ENCODE measurements around the gene ZACN.
"Not testable (repeated sequence)": the region's sequence is repeated elsewhere in the genome, so short reads cannot be mapped to it uniquely, and the experiment has no call there.

The ZACN gene

GRCh38 chr17:76056882-76057281 lies 22.1 kb upstream of the ZACN start:
- DNase-seq = no peak

- not testable (repeated sequence) for DNase-seq
Measured at GRCh38 chr17:76058264-76058663, 20.7 kb upstream of the ZACN start.

GRCh38 chr17:76063875-76064546 lies 15.0 kb upstream of the ZACN start:
- DNase-seq = no peak

GRCh38 chr17:76065775-76066174 lies 13.2 kb upstream of the ZACN start:
- no peak for DNase-seq

- DNase-seq = no peak
Measured at GRCh38 chr17:76071531-76072147, 7.3 kb upstream of the ZACN start.

- peak; percentile 88 for DNase-seq
Measured at GRCh38 chr17:76072148-76072858, 6.7 kb upstream of the ZACN start, which contains the start of gene SRP68. Gene SRP68 (minus strand): TSS chr17:76072517. CDS start chr17:76072491, 26 bp downstream.

GRCh38 chr17:76074390-76075363 lies 4.3 kb upstream of the ZACN start, which contains the start of gene GALR2:
Gene GALR2 (plus strand): TSS chr17:76074781. CDS start chr17:76074884, 103 bp downstream.
- DNase-seq = no peak

GRCh38 chr17:76075364-76076145 lies 3.4 kb upstream of the ZACN start:
- no peak for DNase-seq

- DNase-seq = no peak
Measured at GRCh38 chr17:76076146-76076764, 2.7 kb upstream of the ZACN start.

- DNase-seq = no peak
Measured at GRCh38 chr17:76076765-76077583, 2.0 kb upstream of the ZACN start.

GRCh38 chr17:76077584-76078110 lies 1.3 kb upstream of the ZACN start:
- no peak for DNase-seq

GRCh38 chr17:76078370-76078769 lies 612 bp upstream of the ZACN start:
- DNase-seq = not testable (repeated sequence)

GRCh38 chr17:76079535-76079955 lies 563 bp downstream of the ZACN start:
- no peak for DNase-seq

GRCh38 chr17:76079956-76080767 lies 1.2 kb downstream of the ZACN start:
- no peak for DNase-seq

GRCh38 chr17:76080768-76081287 lies 1.8 kb downstream of the ZACN start:
- no peak for DNase-seq

GRCh38 chr17:76081295-76082210 lies 2.6 kb downstream of the ZACN start:
- DNase-seq = no peak

GRCh38 chr17:76082326-76083251 lies 3.6 kb downstream of the ZACN start:
- DNase-seq = no peak
